Small intestine (tissue), 7 donors: Measurements from ENCODE around the gene MBD2. TPM values are rescaled to one million over a fixed set of nuclear protein-coding genes. Genes with fewer than 3 reads are reported as not detected.

ENCODE experiments used
- DNase-seq, 2 donors: peaks; one replicate each; pipeline versions ENCODE4 v3.0.0 to v3.0.0-alpha.2; 2013
- FAIRE-seq: peaks from 2 replicates; lab custom pipeline; 2012; peaks lifted over from hg19 to GRCh38; lab: Jason Lieb, UNC
- H3K27ac ChIP-seq, 3 donors: one replicate each; pipeline ENCODE4 v1.5.1; 2013; ENCODE audit warnings: low read length in 2 of 3, mild to moderate bottlenecking in 2 of 3, control low read depth in 1 of 3, inconsistent platforms in 1 of 3, low read depth in 1 of 3, moderate library complexity in 1 of 3
- H3K27me3 ChIP-seq, 3 donors: one replicate each; pipeline ENCODE4 v1.6.1; 2013; ENCODE audit warnings: low read length in 3 of 3, inconsistent platforms in 1 of 3; ENCODE audit not compliant: control insufficient read depth in 3 of 3, insufficient read depth in 3 of 3
- H3K36me3 ChIP-seq, 3 donors: one replicate each; pipeline ENCODE4 v1.6.1; 2013; ENCODE audit warnings: low read length in 3 of 3, inconsistent platforms in 1 of 3, low read depth in 1 of 3, mild to moderate bottlenecking in 1 of 3, moderate library complexity in 1 of 3; ENCODE audit not compliant: control insufficient read depth in 3 of 3, insufficient read depth in 2 of 3
- H3K4me1 ChIP-seq, 3 donors: one replicate each; pipeline ENCODE4 v1.6.1; 2013; ENCODE audit warnings: low read length in 2 of 3, inconsistent platforms in 1 of 3, low read depth in 1 of 3, mild to moderate bottlenecking in 1 of 3, moderate library complexity in 1 of 3; ENCODE audit not compliant: control insufficient read depth in 3 of 3, insufficient read depth in 2 of 3
- H3K4me3 ChIP-seq, 3 donors: one replicate each; pipeline ENCODE4 v1.5.1; 2013; ENCODE audit warnings: low read length in 3 of 3, control low read depth in 1 of 3, inconsistent platforms in 1 of 3, low read depth in 1 of 3, mild to moderate bottlenecking in 1 of 3, moderate library complexity in 1 of 3
- H3K9me3 ChIP-seq, 2 donors: one replicate each; pipeline ENCODE4 v1.6.1; 2013; ENCODE audit warnings: low read depth in 1 of 2, low read length in 1 of 2; ENCODE audit not compliant: control insufficient read depth in 2 of 2, insufficient read depth in 1 of 2
- WGBS, 3 donors: extraction: QIAGEN DNeasy Blood & Tissue Kit; methylation state at CpG; one replicate each; pipeline ENCODE4 v1.1.7; 2013; 5-methylcytosine and 5-hydroxymethylcytosine counted together
- polyA plus RNA-seq, 4 donors: library from polyadenylated mRNA; stranded (reverse) in 3 of 4; unstranded in 1 of 4; fragments of 200-250 nt in 3 of 4; fragments of 120-200 nt in 1 of 4; gene quantifications; one replicate each; pipeline versions ENCODE4 v1.2.1 to v1.2.3, GENCODE V29; 2013
- donor health status: healthy with polysubstance abuse.
- donor health status: control.
- donor health status: control.
- donor health status: Bipolar disorder and iron deficiency.
- donor health status: healthy.

Gene MBD2
- polyA plus RNA-seq, 4 donors: 24.0 to 65.1 (median 36.9) TPM

GRCh38 chr18:54161267-54161666 lies 63.2 kb downstream of the MBD2 start:
- Histone ChIP-seq H3K9me3 (no peaks in the 10 kb centered on the region), H3K27ac (no peak overlapping the region), H3K36me3 (peaks cover 8 to 42% (median 30%) of the 10 kb centered on the region in 3 donors), H3K4me1 (no peaks in the 10 kb centered on the region), H3K27me3 (no peaks in the 10 kb centered on the region), H3K4me3 (no peak overlapping the region)
- DNase-seq: no peak
- FAIRE-seq: no peak

- Histone ChIP-seq H3K4me1 (no peaks in the 10 kb centered on the region), H3K36me3 (peaks cover 8 to 42% (median 27%) of the 10 kb centered on the region in 3 donors), H3K4me3 (no peak overlapping the region), H3K9me3 (no peaks in the 10 kb centered on the region), H3K27me3 (no peaks in the 10 kb centered on the region), H3K27ac (no peak overlapping the region)
- DNase-seq (no peak), FAIRE-seq (no peak)
- WGBS, 3 donors: 84 to 88% (median 84%) methylated on average over 1 of the region's 1 CpG
These were observed 64.6 kb downstream of the MBD2 start for GRCh38 chr18:54159906-54160305.

- 95 to 96% (median 95%) methylated on average over 7 of the region's 7 CpGs for WGBS, 3 donors
- Histone ChIP-seq H3K27me3 (no peaks in the 10 kb centered on the region), H3K27ac (no peak overlapping the region), H3K36me3 (peaks cover 11 to 37% (median 21%) of the 10 kb centered on the region in 3 donors), H3K4me3 (no peak overlapping the region), H3K4me1 (no peaks in the 10 kb centered on the region), H3K9me3 (no peaks in the 10 kb centered on the region)
- FAIRE-seq (no peak), DNase-seq (no peak)
These were observed 66.7 kb downstream of the MBD2 start for GRCh38 chr18:54157646-54158385.

- DNase-seq (no peak), FAIRE-seq (no peak)
- no peaks in the 10 kb centered on the region for H3K27me3 ChIP-seq
- H3K9me3 ChIP-seq: no peaks in the 10 kb centered on the region
- WGBS, 3 donors: 90 to 94% (median 91%) methylated on average over 3 of the region's 3 CpGs
- no peak overlapping the region for H3K4me3 ChIP-seq
- H3K27ac ChIP-seq: no peak overlapping the region
- H3K36me3 ChIP-seq: peaks cover 8 to 32% (median 17%) of the 10 kb centered on the region in 3 donors
- no peaks in the 10 kb centered on the region for H3K4me1 ChIP-seq
These were observed 69.1 kb downstream of the MBD2 start for GRCh38 chr18:54155412-54155811.

- Histone ChIP-seq H3K36me3 (peaks cover 8 to 28% (median 15%) of the 10 kb centered on the region in 3 donors), H3K4me1 (peaks cover 0 to 6% (median 0%) of the 10 kb centered on the region in 3 donors), H3K4me3 (no peak overlapping the region), H3K27ac (no peak overlapping the region), H3K27me3 (no peaks in the 10 kb centered on the region), H3K9me3 (no peaks in the 10 kb centered on the region)
- DNase-seq: no peak
- FAIRE-seq: no peak
- WGBS, 3 donors: 82 to 91% (median 87%) methylated on average over 4 of the region's 4 CpGs
These were observed 70.2 kb downstream of the MBD2 start for GRCh38 chr18:54154231-54154630.

- FAIRE-seq: no peak
- WGBS, 3 donors: 71 to 84% (median 78%) methylated on average over 3 of the region's 3 CpGs
- DNase-seq: no peak
These were observed 73.1 kb downstream of the MBD2 start for GRCh38 chr18:54151376-54151775.

GRCh38 chr18:54150226-54150625 lies 74.2 kb downstream of the MBD2 start:
- no peak for FAIRE-seq
- Histone ChIP-seq H3K27ac (no peak overlapping the region), H3K4me3 (no peak overlapping the region), H3K36me3 (peaks cover 4 to 8% (median 8%) of the 10 kb centered on the region in 3 donors), H3K4me1 (peaks cover 0 to 6% (median 0%) of the 10 kb centered on the region in 3 donors), H3K9me3 (no peaks in the 10 kb centered on the region), H3K27me3 (no peaks in the 10 kb centered on the region)
- WGBS, 3 donors: 94 to 96% (median 96%) methylated on average over 7 of the region's 7 CpGs
- DNase-seq: no peak

More at GRCh38 chr18:54151376-54151775, 73.1 kb downstream of the MBD2 start:
- H3K27ac ChIP-seq: no peak overlapping the region
- no peaks in the 10 kb centered on the region for H3K27me3 ChIP-seq
- no peaks in the 10 kb centered on the region for H3K9me3 ChIP-seq
- H3K4me3 ChIP-seq: no peak overlapping the region
- H3K36me3 ChIP-seq: peaks cover 4 to 11% (median 8%) of the 10 kb centered on the region in 3 donors
- peaks cover 0 to 6% (median 0%) of the 10 kb centered on the region in 3 donors for H3K4me1 ChIP-seq

GRCh38 chr18:54149078-54149697 lies 75.3 kb downstream of the MBD2 start:
- 70 to 85% (median 75%) methylated on average over 3 of the region's 3 CpGs for WGBS, 3 donors
- Histone ChIP-seq H3K4me3 (no peak overlapping the region), H3K27me3 (no peaks in the 10 kb centered on the region), H3K9me3 (no peaks in the 10 kb centered on the region), H3K36me3 (peaks cover 0 to 8% (median 3%) of the 10 kb centered on the region in 3 donors), H3K4me1 (peaks cover 0 to 6% (median 0%) of the 10 kb centered on the region in 3 donors), H3K27ac (no peak overlapping the region)
- FAIRE-seq (no peak), DNase-seq (no peak)
